Stomach (tissue), 4 donors: ENCODE results near the gene TFF1.

ENCODE experiments used
- POLR2A ChIP-seq, 4 donors: fragments of 450-650 bp; IDR thresholded peaks; one replicate each; pipeline ENCODE4 v1.6.1; 2016; ENCODE audit warnings: antibody characterized with exemption in 4 of 4, control low read depth in 2 of 4, mild to moderate bottlenecking in 1 of 4, moderate library complexity in 1 of 4
- POLR2AphosphoS5 ChIP-seq, 3 donors: sonication (generic); formaldehyde crosslinking; IDR thresholded peaks; one replicate each; pipeline ENCODE4 v1.6.1; 2016; ENCODE audit warnings: antibody characterized with exemption in 3 of 3

DNA sequence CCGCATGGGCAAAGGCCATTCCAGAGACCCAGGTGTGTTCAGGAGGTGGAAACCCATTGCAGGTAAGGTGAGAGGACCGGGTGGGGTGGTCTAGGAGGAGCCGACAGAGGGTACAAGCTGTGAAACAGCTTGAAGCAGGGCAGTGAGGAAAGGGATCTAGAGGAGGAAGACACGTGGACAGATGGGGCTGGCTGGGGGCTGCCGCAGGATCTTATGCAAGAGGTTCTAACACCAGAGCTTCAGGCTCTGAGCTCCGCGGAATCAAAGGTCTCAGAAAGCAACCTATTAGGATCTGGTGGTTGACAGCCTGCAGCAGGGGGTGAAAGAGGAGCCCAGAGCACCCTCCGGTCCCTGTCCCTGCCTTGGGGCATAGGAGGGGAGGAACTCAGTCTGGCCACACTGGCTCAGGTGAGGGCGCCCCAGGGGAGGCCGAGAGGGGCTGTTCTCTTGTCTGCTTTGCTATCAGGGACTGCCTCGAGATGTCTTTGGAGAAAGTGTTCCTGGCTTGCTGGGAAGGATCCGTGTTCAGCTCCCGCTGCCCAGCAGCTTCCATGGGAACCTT lies 1.9 kb downstream of the TFF1 start:
- no peak for TF ChIP-seq POLR2A (IDR thresholded peaks at IDR 0.05)
- TF ChIP-seq POLR2AphosphoS5 (IDR thresholded peaks at IDR 0.05): no peak
